ENCODE measurements around the gene LZTS2.

DNA sequence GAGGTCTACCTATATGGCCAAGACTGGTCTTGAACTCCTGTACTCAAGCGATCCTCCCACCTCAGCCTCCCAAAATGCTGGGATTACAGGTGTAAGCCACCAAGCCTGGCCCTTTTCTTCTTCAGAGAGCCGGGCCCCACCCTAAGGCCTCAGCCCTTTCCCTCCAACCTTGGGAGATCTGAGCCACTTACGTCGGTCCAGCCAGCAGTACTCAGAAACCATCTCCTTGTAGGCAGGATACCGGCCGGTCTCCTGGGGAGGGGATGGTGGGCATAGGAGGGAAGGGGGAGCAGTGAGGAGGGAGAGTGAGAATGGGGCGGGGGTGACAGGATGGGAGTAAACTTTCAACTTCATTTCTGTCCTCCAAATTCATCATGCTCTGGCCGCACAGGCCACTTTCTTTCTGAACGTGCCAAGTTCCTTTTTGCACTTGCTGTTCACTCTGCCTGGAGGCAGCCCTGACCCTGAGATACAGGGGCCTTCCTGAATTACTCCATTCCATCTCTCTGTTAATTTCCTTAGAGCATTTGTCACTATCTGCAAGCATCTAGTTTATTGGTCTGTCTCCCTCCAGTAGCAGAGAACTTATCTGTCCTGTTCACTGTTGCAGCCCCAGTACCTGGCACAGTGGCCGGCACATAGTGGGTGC, 20.9 kb downstream of the LZTS2 start:
- TF ChIP-seq, protein P1, sequence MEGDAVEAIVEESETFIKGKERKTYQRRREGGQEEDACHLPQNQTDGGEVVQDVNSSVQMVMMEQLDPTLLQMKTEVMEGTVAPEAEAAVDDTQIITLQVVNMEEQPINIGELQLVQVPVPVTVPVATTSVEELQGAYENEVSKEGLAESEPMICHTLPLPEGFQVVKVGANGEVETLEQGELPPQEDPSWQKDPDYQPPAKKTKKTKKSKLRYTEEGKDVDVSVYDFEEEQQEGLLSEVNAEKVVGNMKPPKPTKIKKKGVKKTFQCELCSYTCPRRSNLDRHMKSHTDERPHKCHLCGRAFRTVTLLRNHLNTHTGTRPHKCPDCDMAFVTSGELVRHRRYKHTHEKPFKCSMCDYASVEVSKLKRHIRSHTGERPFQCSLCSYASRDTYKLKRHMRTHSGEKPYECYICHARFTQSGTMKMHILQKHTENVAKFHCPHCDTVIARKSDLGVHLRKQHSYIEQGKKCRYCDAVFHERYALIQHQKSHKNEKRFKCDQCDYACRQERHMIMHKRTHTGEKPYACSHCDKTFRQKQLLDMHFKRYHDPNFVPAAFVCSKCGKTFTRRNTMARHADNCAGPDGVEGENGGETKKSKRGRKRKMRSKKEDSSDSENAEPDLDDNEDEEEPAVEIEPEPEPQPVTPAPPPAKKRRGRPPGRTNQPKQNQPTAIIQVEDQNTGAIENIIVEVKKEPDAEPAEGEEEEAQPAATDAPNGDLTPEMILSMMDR (IDR thresholded peaks at IDR 0.05; ENCODE audit: borderline replicate concordance, extremely low read depth, low read length, poor library complexity, severe bottlenecking): no peak
- no peak for TF ChIP-seq EZH2 (IDR thresholded peaks at IDR 0.05; ENCODE audit: borderline replicate concordance, low read depth, low read length, severe bottlenecking)
